Right atrium auricular region (tissue), 2 donors: ENCODE measurements around the gene MFAP2. TPM values are rescaled to one million over a fixed set of nuclear protein-coding genes. Genes with fewer than 3 reads are reported as not detected.

Experiments
- DNase-seq: peaks from one replicate; pipeline ENCODE4 v3.0.0-alpha.2; 2019; ENCODE audit warnings: low spot score
- H3K27ac ChIP-seq, 2 donors: fragments of 200-600 bp; sonication (generic); 1 replicate in 1 of 2; 2 replicates in 1 of 2; pipeline ENCODE4 v1.5.1; 2016 to 2019
- H3K27me3 ChIP-seq, 2 donors: fragments of 200-600 bp; sonication (generic); one replicate each; pipeline versions ENCODE4 v1.5.1 to v1.6.0; 2017 to 2019
- H3K36me3 ChIP-seq: fragments of 200-600 bp; sonication (generic); one replicate; pipeline ENCODE4 v1.5.1; 2016
- H3K4me1 ChIP-seq, 2 donors: fragments of 200-600 bp; sonication (generic); one replicate each; pipeline versions ENCODE4 v1.5.1 to v1.6.0; 2017 to 2019
- H3K4me3 ChIP-seq, 2 donors: fragments of 200-600 bp; sonication (generic); 1 replicate in 1 of 2; 2 replicates in 1 of 2; pipeline ENCODE4 v1.5.1; 2017 to 2019; ENCODE audit warnings: mild to moderate bottlenecking in 1 of 2, moderate library complexity in 1 of 2
- H3K9me3 ChIP-seq, 2 donors: fragments of 200-600 bp; sonication (generic); one replicate each; pipeline ENCODE4 v1.5.1; 2019
- total RNA-seq, 2 donors: library from RNA; depleted of rRNA; stranded (reverse); fragments of >200 nt; gene quantifications; one replicate each; pipeline ENCODE4 v1.1.0, GENCODE V29; 2016
- TF ChIP-seq, protein P1 (sequence below), 2 donors: fragments of 200-600 bp; sonication (generic); IDR thresholded peaks; one replicate each; pipeline ENCODE4 v1.5.1; 2019; ENCODE audit warnings: antibody characterized with exemption in 2 of 2

Gene MFAP2
- total RNA-seq, 2 donors from 2014 or later: 5.5 to 8.6 TPM

DNA sequence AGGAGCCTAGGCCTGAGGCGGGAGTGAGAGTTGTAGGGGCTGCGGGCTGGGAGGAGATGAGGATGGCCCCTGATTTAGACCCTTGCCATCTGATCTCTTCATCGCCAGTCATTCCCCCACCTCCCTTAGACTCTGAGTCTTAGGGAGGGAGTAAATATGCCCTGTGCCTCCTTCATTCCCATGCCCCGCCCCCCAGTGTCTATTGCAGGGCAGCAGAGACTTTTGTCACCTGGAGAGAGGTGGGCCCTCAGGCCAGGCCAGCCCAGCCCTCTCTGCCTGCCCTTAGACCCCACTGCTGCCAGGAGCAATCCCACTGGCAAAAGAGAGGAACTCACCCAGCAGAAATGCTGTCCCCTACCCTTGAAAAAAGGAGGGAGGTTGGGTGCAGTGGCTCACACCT lies 3.2 kb upstream of the MFAP2 start:
- Histone ChIP-seq H3K36me3 (peaks cover 20% of the 10 kb centered on the region), H3K9me3 (no peaks in the 10 kb centered on the region), H3K27ac (no peak overlapping the region), H3K27me3 (no peaks in the 10 kb centered on the region), H3K4me3 (no peak overlapping the region), H3K4me1 (peaks cover 0 to 30% of the 10 kb centered on the region in 2 donors)
- TF ChIP-seq, protein P1, sequence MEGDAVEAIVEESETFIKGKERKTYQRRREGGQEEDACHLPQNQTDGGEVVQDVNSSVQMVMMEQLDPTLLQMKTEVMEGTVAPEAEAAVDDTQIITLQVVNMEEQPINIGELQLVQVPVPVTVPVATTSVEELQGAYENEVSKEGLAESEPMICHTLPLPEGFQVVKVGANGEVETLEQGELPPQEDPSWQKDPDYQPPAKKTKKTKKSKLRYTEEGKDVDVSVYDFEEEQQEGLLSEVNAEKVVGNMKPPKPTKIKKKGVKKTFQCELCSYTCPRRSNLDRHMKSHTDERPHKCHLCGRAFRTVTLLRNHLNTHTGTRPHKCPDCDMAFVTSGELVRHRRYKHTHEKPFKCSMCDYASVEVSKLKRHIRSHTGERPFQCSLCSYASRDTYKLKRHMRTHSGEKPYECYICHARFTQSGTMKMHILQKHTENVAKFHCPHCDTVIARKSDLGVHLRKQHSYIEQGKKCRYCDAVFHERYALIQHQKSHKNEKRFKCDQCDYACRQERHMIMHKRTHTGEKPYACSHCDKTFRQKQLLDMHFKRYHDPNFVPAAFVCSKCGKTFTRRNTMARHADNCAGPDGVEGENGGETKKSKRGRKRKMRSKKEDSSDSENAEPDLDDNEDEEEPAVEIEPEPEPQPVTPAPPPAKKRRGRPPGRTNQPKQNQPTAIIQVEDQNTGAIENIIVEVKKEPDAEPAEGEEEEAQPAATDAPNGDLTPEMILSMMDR (IDR thresholded peaks at IDR 0.05): no peak
- DNase-seq: no peak

DNA sequence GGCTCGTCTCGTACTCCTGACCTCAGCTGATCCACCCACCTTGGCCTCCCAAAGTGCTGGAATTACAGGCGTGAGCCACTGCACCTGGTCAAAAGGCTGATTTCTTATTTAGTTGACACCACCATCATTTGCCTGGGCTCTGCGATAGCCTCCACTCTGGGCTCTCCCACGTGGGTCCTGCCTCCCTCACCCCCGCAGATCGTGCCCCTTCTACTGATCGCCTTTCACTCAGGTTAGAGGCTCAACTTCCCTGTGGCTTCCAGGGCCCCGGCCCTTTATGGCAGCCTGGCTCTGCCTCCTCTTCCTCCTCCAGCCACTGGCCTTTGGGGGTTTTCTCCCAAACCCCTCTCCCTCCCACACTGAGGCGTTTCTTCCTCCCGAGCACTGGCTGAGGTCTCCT lies 2.5 kb upstream of the MFAP2 start:
- TF ChIP-seq, protein P1 (IDR thresholded peaks at IDR 0.05): no peak
- Histone ChIP-seq H3K4me3 (no peak overlapping the region), H3K27me3 (no peaks in the 10 kb centered on the region), H3K9me3 (no peaks in the 10 kb centered on the region), H3K27ac (no peak overlapping the region), H3K4me1 (peaks cover 0 to 34% of the 10 kb centered on the region in 2 donors), H3K36me3 (peaks cover 15% of the 10 kb centered on the region)
- no peak for DNase-seq

DNA sequence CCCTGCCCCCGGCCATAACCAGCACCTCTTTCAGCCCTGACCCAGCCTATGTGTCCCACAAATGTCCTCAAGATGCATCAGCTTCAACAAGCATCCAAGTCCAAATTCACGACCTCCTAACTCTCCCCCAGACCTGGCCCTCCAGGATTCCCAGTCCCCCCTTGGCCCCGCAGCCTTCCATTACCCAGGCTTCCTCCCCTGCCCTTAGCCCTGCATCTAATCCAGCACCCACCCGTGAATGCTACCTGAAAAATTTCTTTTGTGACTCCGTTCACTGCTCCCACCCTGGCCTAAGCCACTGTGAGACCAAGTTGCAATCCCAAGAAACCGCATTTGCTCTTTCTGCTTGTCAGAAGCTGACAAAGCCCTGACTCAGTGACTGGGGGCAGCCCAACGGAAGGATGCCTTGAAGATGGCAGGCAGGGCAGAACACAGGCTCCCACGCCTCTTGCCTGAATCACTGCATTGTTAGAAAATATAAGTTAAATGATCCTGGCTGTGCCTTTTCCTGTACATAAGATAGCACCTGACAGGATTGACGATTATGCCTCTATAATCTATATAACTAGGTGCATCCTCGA lies 939 bp upstream of the MFAP2 start:
- Histone ChIP-seq H3K36me3 (peaks cover 5% of the 10 kb centered on the region), H3K27me3 (no peaks in the 10 kb centered on the region), H3K9me3 (no peaks in the 10 kb centered on the region), H3K4me1 (peaks cover 0 to 34% of the 10 kb centered on the region in 2 donors), H3K27ac (no peak overlapping the region), H3K4me3 (no peak overlapping the region)
- no peak for DNase-seq
- TF ChIP-seq, protein P1 (IDR thresholded peaks at IDR 0.05): no peak

DNA sequence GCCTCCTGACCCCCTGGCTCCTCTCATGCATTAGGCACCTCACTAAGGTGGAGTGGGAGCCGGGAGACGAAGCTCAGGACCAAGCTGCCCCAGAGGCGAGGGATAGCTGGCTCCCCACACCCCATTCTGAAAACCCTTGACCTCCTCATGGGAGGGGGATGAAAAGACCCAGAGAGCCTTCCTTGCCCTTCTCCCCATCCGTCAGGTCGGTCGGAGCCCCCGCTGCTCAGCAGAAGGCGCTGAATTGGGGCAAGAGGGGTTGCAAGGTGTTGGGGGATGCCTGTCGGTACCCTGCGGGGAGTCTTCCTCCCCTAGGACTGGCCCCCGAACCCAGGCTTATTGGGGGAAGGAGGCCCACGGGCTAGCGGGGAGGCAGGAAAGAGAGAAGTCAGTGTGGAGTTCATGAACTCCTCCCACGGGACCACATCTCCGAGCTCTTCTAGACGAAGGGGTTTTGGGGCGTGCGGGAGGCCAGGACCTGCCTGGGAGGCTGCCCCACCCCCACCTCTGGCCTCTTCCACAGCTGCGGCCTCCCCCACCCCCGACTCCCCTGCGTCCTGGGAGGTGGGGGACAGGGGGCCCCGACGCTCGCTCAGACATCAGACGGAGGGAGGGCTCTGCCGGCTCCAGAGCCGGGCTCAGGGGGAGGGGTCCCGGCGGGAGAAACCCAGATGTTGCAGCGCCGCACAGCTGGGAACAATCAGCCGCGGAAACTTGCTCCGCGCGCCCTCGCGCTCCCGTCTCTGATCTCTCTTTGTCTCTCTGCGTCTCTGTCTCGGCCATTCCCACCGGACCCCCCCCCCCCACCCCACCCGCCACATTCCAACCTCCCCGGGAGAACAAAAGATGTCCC lies 719 bp downstream of the MFAP2 start:
- no peaks in the 10 kb centered on the region for H3K36me3 ChIP-seq
- TF ChIP-seq, protein P1 (IDR thresholded peaks at IDR 0.05): no peak
- no peaks in the 10 kb centered on the region for H3K9me3 ChIP-seq
- no peak for DNase-seq
- peaks cover 0 to 30% of the 10 kb centered on the region in 2 donors for H3K4me1 ChIP-seq
- H3K27ac ChIP-seq: peak overlapping the region; percentile 60 to 67
- peak overlapping the region; percentile 48 to 49 for H3K4me3 ChIP-seq
- no peaks in the 10 kb centered on the region for H3K27me3 ChIP-seq

DNA sequence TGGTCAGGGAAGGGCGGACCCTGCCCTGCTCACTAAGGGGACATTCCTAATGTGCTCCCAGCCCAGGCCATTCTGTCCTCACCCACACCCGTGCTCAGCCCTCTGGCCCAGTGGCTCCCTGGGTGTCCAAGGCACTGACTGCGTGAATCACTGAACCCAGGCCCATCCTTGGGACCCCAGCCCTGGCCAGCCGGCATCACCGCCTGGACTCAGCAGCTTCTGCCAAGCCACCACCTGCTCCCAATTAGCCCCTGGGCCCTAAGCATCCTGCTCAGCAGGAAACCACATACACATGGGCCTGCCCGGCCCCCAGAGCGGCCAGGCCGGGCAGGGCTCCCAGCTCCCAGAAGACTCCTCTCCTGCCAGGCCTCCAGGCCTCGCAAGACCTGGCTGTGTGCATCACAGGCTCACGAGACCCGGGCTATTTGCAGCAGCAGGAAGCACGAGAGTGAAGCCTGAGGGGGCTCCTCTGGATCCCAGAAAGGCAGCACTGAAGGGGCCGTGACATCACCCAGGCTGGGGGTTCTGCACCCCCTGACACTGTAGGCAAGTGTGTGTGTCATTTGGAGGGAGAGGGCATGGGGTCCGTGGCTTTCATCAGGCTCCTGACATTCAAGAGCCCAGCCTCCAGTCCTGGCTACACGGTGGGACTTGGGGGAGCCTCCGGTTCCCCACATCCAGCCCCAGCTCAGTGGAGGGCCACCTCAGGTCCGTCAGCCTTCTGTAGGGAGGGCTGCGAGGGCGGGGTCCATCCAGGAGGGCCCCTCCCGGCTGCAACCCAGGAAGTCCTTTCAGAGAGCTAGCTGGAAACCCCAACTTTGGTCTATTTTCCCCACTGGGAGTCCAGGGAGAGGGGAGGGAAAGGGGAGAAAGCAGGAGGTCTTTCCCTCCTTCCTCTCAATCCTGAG lies 1.6 kb downstream of the MFAP2 start:
- TF ChIP-seq, protein P1 (IDR thresholded peaks at IDR 0.05): no peak
- Histone ChIP-seq H3K9me3 (no peaks in the 10 kb centered on the region), H3K27me3 (no peaks in the 10 kb centered on the region), H3K4me1 (peaks cover 0 to 24% of the 10 kb centered on the region in 2 donors), H3K4me3 (peak overlapping the region; percentile 48 to 49), H3K27ac (peak overlapping the region; percentile 60 to 67), H3K36me3 (no peaks in the 10 kb centered on the region)
- no peak for DNase-seq
